Endodermal cell (in vitro differentiated cells): ENCODE results near the gene SLC16A2. TPM values are rescaled to one million over a fixed set of nuclear protein-coding genes. Genes with fewer than 3 reads are reported as not detected.

Source experiments
- DNase-seq: peaks from one replicate; pipeline ENCODE4 v3.0.0-alpha.2; 2017
- H3K27ac ChIP-seq: 2 replicates; pipeline ENCODE4 v1.5.1; 2013; ENCODE audit warnings: mild to moderate bottlenecking, low read depth, low read length, moderate library complexity
- H3K27me3 ChIP-seq: 2 replicates; pipeline ENCODE4 v1.6.1; 2013; ENCODE audit warnings: mild to moderate bottlenecking, low read length, moderate library complexity; ENCODE audit not compliant: insufficient read depth, control insufficient read depth, poor library complexity, severe bottlenecking
- H3K36me3 ChIP-seq: 2 replicates; pipeline ENCODE4 v1.7.0; 2013; ENCODE audit warnings: mild to moderate bottlenecking, low read length, moderate library complexity; ENCODE audit not compliant: control insufficient read depth, insufficient read depth
- H3K4me1 ChIP-seq: one replicate; pipeline ENCODE4 v1.7.0; 2013; ENCODE audit warnings: low read length; ENCODE audit not compliant: control insufficient read depth, insufficient read depth
- H3K4me3 ChIP-seq: 2 replicates; pipeline ENCODE4 v1.5.1; 2013; ENCODE audit warnings: mild to moderate bottlenecking, low read length, moderate library complexity
- H3K9ac ChIP-seq: 2 replicates; pipeline ENCODE4 v1.6.1; 2013; ENCODE audit warnings: mild to moderate bottlenecking, low read length, moderate library complexity; ENCODE audit not compliant: poor library complexity, severe bottlenecking; ENCODE audit errors: extremely low read depth
- H3K9me3 ChIP-seq: 2 replicates; pipeline ENCODE4 v1.6.1; 2013; ENCODE audit warnings: mild to moderate bottlenecking, low read length, moderate library complexity; ENCODE audit not compliant: control insufficient read depth
- H3K27ac Mint-ChIP-seq: 2 replicates; pipeline ENCODE4 v1.8.0; 2020; ENCODE audit warnings: mixed read lengths
- H3K27me3 Mint-ChIP-seq: 2 replicates; pipeline ENCODE4 v1.8.0; 2021; ENCODE audit warnings: mild to moderate bottlenecking, mixed read lengths; ENCODE audit not compliant: insufficient read depth
- H3K36me3 Mint-ChIP-seq: 2 replicates; pipeline ENCODE4 v1.8.0; 2020; ENCODE audit warnings: low read depth, mixed read lengths
- H3K4me1 Mint-ChIP-seq: 2 replicates; pipeline ENCODE4 v1.8.0; 2020; ENCODE audit warnings: mixed read lengths
- H3K4me3 Mint-ChIP-seq: 2 replicates; pipeline ENCODE4 v1.8.0; 2020; ENCODE audit warnings: mild to moderate bottlenecking, moderate library complexity, mixed read lengths
- H3K9me3 Mint-ChIP-seq: 2 replicates; pipeline ENCODE4 v1.8.0; 2020; ENCODE audit warnings: mild to moderate bottlenecking, mixed read lengths
- CTCF ChIP-seq: fragments of 200-600 bp; sonication (generic); conservative IDR thresholded peaks from 2 replicates; pipeline ENCODE4 v1.5.0; 2021; ENCODE audit warnings: antibody characterized with exemption, mild to moderate bottlenecking
- WGBS, 2 experiments: methylation state at CpG; one replicate each; pipeline versions ENCODE4 v1.1.5 to v1.1.7; 2013; ENCODE audit warnings: missing lambda C conversion rate in 2 of 2, mixed read lengths in 1 of 2; ENCODE audit not compliant: insufficient coverage in 1 of 2, insufficient read length in 1 of 2; 5-methylcytosine and 5-hydroxymethylcytosine counted together
- total RNA-seq, 2 donors: library from RNA; stranded (reverse); fragmentation: NEBNext Ultra II Directional in 1 of 2; extraction: Animal tissue kit (Norgen Biotek cat#: 25700) in 1 of 2; gene quantifications; 2 replicates in 1 of 2; 3 replicates in 1 of 2; pipeline ENCODE4 v1.2.1, GENCODE V29; 2021

Gene SLC16A2
- total RNA-seq, 2 donors from 2014 or later: 9.1 to 11.6 TPM

GRCh38 chrX:74535086-74535407, 113.8 kb downstream of the SLC16A2 start:
- no peak for DNase-seq
- Histone ChIP-seq H3K27ac (peak overlapping the region; percentile 24), H3K27me3 (no peaks in the 10 kb centered on the region), H3K36me3 (no peaks in the 10 kb centered on the region), H3K4me3 (no peak overlapping the region), H3K9ac (no peak overlapping the region), H3K9me3 (no peaks in the 10 kb centered on the region), H3K4me1 (no peaks in the 10 kb centered on the region)
- Mint-ChIP-seq H3K4me3 (peak overlapping the region; percentile 54), H3K4me1 (no peaks in the 10 kb centered on the region), H3K27me3 (peaks cover 32% of the 10 kb centered on the region), H3K36me3 (no peaks in the 10 kb centered on the region), H3K27ac (no peak overlapping the region), H3K9me3 (peaks cover 33% of the 10 kb centered on the region)
- TF ChIP-seq CTCF: no peak
- 40 to 53% methylated on average over 1 to 5 of the region's 5 CpGs for WGBS, 2 experiments

DNA sequence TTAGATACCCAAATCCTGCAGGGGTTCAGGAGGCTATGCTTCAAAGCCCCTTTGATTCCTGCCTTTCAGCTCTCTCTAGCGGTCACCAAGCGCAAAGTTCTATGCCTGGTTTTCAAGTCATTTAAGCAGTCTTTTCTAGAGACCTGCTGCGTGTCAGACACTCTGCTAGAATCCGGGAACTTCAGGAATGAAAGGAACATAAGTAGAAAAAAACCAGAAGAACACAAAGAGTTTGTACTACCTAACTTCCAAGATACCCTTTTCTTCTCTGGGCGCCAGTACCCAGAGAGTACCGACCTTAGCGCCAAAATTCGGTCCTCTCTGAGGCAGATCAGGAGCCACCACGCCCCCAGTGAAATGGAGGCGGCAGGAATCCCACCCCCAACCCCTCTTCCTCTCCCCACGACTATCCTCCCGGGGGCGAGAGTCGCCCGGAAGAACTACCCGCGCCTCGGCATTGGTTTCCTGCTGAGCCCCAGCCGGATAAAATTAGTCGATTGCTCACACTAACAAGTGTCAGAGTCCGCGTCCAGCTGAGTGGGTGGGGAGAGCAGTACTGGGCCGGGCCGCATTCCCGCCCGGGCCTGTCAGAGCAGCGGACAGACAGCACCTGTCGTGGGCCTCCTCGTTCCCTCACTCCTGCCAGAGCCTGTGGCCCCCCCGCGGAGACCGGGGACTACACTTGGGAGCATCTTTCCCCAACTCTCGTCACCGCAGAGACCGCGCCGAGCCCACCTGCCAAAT, 114.3 kb downstream of the SLC16A2 start:
- H3K27me3 ChIP-seq: no peaks in the 10 kb centered on the region
- no peak overlapping the region for H3K9ac ChIP-seq
- Mint-ChIP-seq H3K27me3 (peaks cover 31% of the 10 kb centered on the region), H3K36me3 (no peaks in the 10 kb centered on the region), H3K4me1 (no peaks in the 10 kb centered on the region), H3K9me3 (peaks cover 33% of the 10 kb centered on the region), H3K27ac (no peak overlapping the region), H3K4me3 (peak overlapping the region; percentile 54)
- H3K4me1 ChIP-seq: no peaks in the 10 kb centered on the region
- WGBS, 2 experiments: 1% methylated on average over 31 of the region's 37 CpGs; no CpG with 5 or more reads in 1 of the 2 experiments
- peak; percentile 60 for TF ChIP-seq CTCF
- H3K9me3 ChIP-seq: no peaks in the 10 kb centered on the region
- H3K4me3 ChIP-seq: peak overlapping the region; percentile 73
- H3K27ac ChIP-seq: peak overlapping the region; percentile 72
- DNase-seq: peak; percentile 75
- no peaks in the 10 kb centered on the region for H3K36me3 ChIP-seq

GRCh38 chrX:74536152-74536831, 115.0 kb downstream of the SLC16A2 start:
- peaks cover 37% of the 10 kb centered on the region for H3K9me3 Mint-ChIP-seq
- H3K36me3 Mint-ChIP-seq: no peaks in the 10 kb centered on the region
- DNase-seq: peak; percentile 82
- Histone ChIP-seq H3K4me1 (no peaks in the 10 kb centered on the region), H3K9me3 (no peaks in the 10 kb centered on the region), H3K27me3 (no peaks in the 10 kb centered on the region), H3K27ac (peak overlapping the region; percentile 86), H3K4me3 (peak overlapping the region; percentile 73), H3K9ac (no peak overlapping the region), H3K36me3 (no peaks in the 10 kb centered on the region)
- 0% methylated on average over 48 of the region's 48 CpGs; no CpG with 5 or more reads in 1 of the 2 experiments for WGBS, 2 experiments
- no peaks in the 10 kb centered on the region for H3K4me1 Mint-ChIP-seq
- TF ChIP-seq CTCF: peak; percentile 65
- peaks cover 29% of the 10 kb centered on the region for H3K27me3 Mint-ChIP-seq
- H3K27ac Mint-ChIP-seq: no peak overlapping the region
- peak overlapping the region; percentile 54 for H3K4me3 Mint-ChIP-seq
